MM.1S (cell line): Measurements from ENCODE around the gene BMAL1.

ENCODE experiments used
- EZH2phosphoT487 ChIP-seq: fragments of 300-600 bp; sonication (generic); IDR thresholded peaks from 2 replicates; pipeline ENCODE4 v1.6.1; 2018; ENCODE audit warnings: antibody characterized with exemption, low read length
- TF ChIP-seq, protein P1 (sequence below): fragments of 300-600 bp; sonication (generic); IDR thresholded peaks from 2 replicates; pipeline ENCODE4 v1.5.1; 2016; ENCODE audit warnings: antibody characterized with exemption, low read length, mixed read lengths

DNA sequence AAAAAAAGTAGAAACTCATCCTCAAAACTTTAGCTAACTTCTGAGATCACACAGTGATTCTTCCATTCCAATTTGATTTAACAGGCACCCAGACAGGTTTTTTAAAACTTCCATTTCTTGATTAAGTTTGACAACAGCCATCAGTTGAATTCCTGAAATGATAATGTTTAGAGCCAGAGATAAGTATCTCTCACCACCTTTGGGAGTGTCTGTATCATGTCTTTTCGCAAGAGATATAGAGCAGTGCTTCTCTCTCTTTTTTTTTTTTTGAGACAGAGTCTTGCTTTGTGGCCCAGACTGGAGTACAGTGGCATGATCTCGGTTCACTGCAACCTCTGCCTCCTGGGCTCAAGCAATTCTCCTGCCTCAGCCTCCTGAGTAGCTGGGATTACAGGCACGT lies 41.7 kb upstream of the BMAL1 start:
- TF ChIP-seq, protein P1, sequence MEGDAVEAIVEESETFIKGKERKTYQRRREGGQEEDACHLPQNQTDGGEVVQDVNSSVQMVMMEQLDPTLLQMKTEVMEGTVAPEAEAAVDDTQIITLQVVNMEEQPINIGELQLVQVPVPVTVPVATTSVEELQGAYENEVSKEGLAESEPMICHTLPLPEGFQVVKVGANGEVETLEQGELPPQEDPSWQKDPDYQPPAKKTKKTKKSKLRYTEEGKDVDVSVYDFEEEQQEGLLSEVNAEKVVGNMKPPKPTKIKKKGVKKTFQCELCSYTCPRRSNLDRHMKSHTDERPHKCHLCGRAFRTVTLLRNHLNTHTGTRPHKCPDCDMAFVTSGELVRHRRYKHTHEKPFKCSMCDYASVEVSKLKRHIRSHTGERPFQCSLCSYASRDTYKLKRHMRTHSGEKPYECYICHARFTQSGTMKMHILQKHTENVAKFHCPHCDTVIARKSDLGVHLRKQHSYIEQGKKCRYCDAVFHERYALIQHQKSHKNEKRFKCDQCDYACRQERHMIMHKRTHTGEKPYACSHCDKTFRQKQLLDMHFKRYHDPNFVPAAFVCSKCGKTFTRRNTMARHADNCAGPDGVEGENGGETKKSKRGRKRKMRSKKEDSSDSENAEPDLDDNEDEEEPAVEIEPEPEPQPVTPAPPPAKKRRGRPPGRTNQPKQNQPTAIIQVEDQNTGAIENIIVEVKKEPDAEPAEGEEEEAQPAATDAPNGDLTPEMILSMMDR = no peak
- TF ChIP-seq EZH2phosphoT487 = no peak
